WTC11 (cell line): ENCODE results near the gene CHST5. TPM values are rescaled to one million over a fixed set of nuclear protein-coding genes. Genes with fewer than 3 reads are reported as not detected.

Source experiments
- ATAC-seq: fragments of 200-7000 bp; cut with Tn5 transposase; 2 replicates; pipeline ENCODE4 v1.10.0; 2021; ENCODE audit warnings: mild to moderate bottlenecking, moderate library complexity
- CTCF ChIA-PET: fragments of 300-600 bp; sonication (Branson Sonifier 250); formaldehyde crosslinking; loops from one replicate; lab custom pipeline; 2021; ENCODE audit warnings: antibody characterized with exemption; lab: Charles Lee
- POLR2A ChIA-PET: fragments of 350-600 bp; sonication (Branson Sonifier 250); formaldehyde crosslinking; loops from one replicate; lab custom pipeline; 2021; ENCODE audit warnings: antibody characterized with exemption; lab: Charles Lee
- DNase-seq: peaks from one replicate; pipeline ENCODE4 v3.0.0; 2021; ENCODE audit warnings: low spot score
- H3K27ac Mint-ChIP-seq: 2 replicates; pipeline ENCODE4 v1.8.0; 2021; ENCODE audit warnings: mixed read lengths
- H3K27me3 Mint-ChIP-seq: 2 replicates; pipeline ENCODE4 v1.8.0; 2021; ENCODE audit warnings: low read depth, mild to moderate bottlenecking, moderate library complexity, mixed read lengths
- H3K36me3 Mint-ChIP-seq: 2 replicates; pipeline ENCODE4 v1.8.0; 2021; ENCODE audit warnings: mixed read lengths
- H3K4me1 Mint-ChIP-seq: 2 replicates; pipeline ENCODE4 v1.8.0; 2022; ENCODE audit warnings: mixed read lengths
- H3K4me3 Mint-ChIP-seq: 2 replicates; pipeline ENCODE4 v1.8.0; 2021; ENCODE audit warnings: mild to moderate bottlenecking, moderate library complexity, mixed read lengths
- H3K9me3 Mint-ChIP-seq: 2 replicates; pipeline ENCODE4 v1.8.0; 2021; ENCODE audit warnings: mixed read lengths
- ELF4 ChIP-seq: sonication (generic); formaldehyde crosslinking; IDR thresholded peaks from 2 replicates; pipeline ENCODE4 v1.8.1; 2022; ENCODE audit warnings: low read depth, mild to moderate bottlenecking, moderate library complexity, missing genetic modification reagents
- ESRRA ChIP-seq: sonication (generic); formaldehyde crosslinking; IDR thresholded peaks from 2 replicates; pipeline ENCODE4 v1.8.1; 2022; ENCODE audit warnings: mild to moderate bottlenecking, missing genetic modification reagents, borderline replicate concordance
- GABPB1 ChIP-seq: sonication (generic); formaldehyde crosslinking; IDR thresholded peaks from 2 replicates; pipeline ENCODE4 v1.8.1; 2023; ENCODE audit warnings: mild to moderate bottlenecking, missing genetic modification reagents
- HMGA2 ChIP-seq: fragments of 250-450 bp; sonication (Bioruptor Pico); IDR thresholded peaks from 2 replicates; pipeline ENCODE4 v1.4.0; 2021; ENCODE audit warnings: mild to moderate bottlenecking, moderate library complexity
- IRF2 ChIP-seq: sonication (generic); formaldehyde crosslinking; IDR thresholded peaks from 2 replicates; pipeline ENCODE4 v1.8.0; 2022; ENCODE audit warnings: low read depth, missing genetic modification reagents, borderline replicate concordance
- KAT7 ChIP-seq: sonication (generic); formaldehyde crosslinking; IDR thresholded peaks from 2 replicates; pipeline ENCODE4 v1.8.1; 2023; ENCODE audit warnings: missing genetic modification reagents, mild to moderate bottlenecking, borderline replicate concordance
- NFATC4 ChIP-seq: fragments of 250-450 bp; sonication (Bioruptor Pico); IDR thresholded peaks from 2 replicates; pipeline ENCODE4 v1.9.0; 2021; ENCODE audit warnings: mild to moderate bottlenecking
- NR3C1 ChIP-seq: sonication (generic); formaldehyde crosslinking; conservative IDR thresholded peaks from 2 replicates; pipeline ENCODE4 v1.8.1; 2023; ENCODE audit warnings: low read depth, mild to moderate bottlenecking, missing genetic modification reagents
- SMAD4 ChIP-seq: sonication (generic); formaldehyde crosslinking; IDR thresholded peaks from 2 replicates; pipeline ENCODE4 v1.8.0; 2022; ENCODE audit warnings: mild to moderate bottlenecking, missing genetic modification reagents
- SP1 ChIP-seq: sonication (generic); formaldehyde crosslinking; conservative IDR thresholded peaks from 2 replicates; pipeline ENCODE4 v1.8.1; 2022; ENCODE audit warnings: missing genetic modification reagents
- TEAD1 ChIP-seq: sonication (generic); formaldehyde crosslinking; IDR thresholded peaks from 2 replicates; pipeline ENCODE4 v1.8.0; 2022; ENCODE audit warnings: mild to moderate bottlenecking, missing genetic modification reagents
- TEAD4 ChIP-seq: sonication (generic); formaldehyde crosslinking; IDR thresholded peaks from 2 replicates; pipeline ENCODE4 v1.8.0; 2022; ENCODE audit warnings: mild to moderate bottlenecking, missing genetic modification reagents
- ZNF317 ChIP-seq: sonication (generic); formaldehyde crosslinking; IDR thresholded peaks from 2 replicates; pipeline ENCODE4 v1.8.1; 2023; ENCODE audit warnings: low read depth, mild to moderate bottlenecking, moderate library complexity, missing genetic modification reagents, borderline replicate concordance
- ZNF423 ChIP-seq: fragments of 250-450 bp; sonication (Bioruptor Pico); IDR thresholded peaks from 2 replicates; pipeline ENCODE4 v2.1.2; 2022; ENCODE audit warnings: mild to moderate bottlenecking, moderate library complexity
- total RNA-seq: library from RNA; stranded (reverse); gene quantifications from 3 replicates; pipeline ENCODE4 v1.2.3, GENCODE V29; 2021
- TF ChIP-seq, protein P1 (sequence below): sonication (generic); formaldehyde crosslinking; IDR thresholded peaks from 2 replicates; pipeline ENCODE4 v1.8.0; 2023; ENCODE audit warnings: missing genetic modification reagents
- TF ChIP-seq, protein P2 (sequence below): fragments of 250-450 bp; sonication (Bioruptor Pico); IDR thresholded peaks from 2 replicates; pipeline ENCODE4 v1.8.0; 2021; ENCODE audit warnings: mild to moderate bottlenecking
- TF ChIP-seq, protein P3 (sequence below): sonication (generic); formaldehyde crosslinking; IDR thresholded peaks from 2 replicates; pipeline ENCODE4 v1.8.1; 2022; ENCODE audit warnings: low read depth, mild to moderate bottlenecking, moderate library complexity, missing genetic modification reagents, borderline replicate concordance
- TF ChIP-seq, protein P4 (sequence below): sonication (generic); formaldehyde crosslinking; IDR thresholded peaks from 2 replicates; pipeline ENCODE4 v1.8.0; 2022; ENCODE audit warnings: mild to moderate bottlenecking, missing genetic modification reagents
- TF ChIP-seq, protein P5 (sequence below): sonication (generic); formaldehyde crosslinking; IDR thresholded peaks from 2 replicates; pipeline ENCODE4 v1.8.1; 2023; ENCODE audit warnings: mild to moderate bottlenecking, missing genetic modification reagents, borderline replicate concordance
- TF ChIP-seq, protein P6 (sequence below): sonication (generic); formaldehyde crosslinking; IDR thresholded peaks from 2 replicates; pipeline ENCODE4 v1.8.0; 2022; ENCODE audit warnings: mild to moderate bottlenecking, missing genetic modification reagents

The CHST5 gene
- total RNA-seq, 1 experiment from 2014 or later: not detected

DNA sequence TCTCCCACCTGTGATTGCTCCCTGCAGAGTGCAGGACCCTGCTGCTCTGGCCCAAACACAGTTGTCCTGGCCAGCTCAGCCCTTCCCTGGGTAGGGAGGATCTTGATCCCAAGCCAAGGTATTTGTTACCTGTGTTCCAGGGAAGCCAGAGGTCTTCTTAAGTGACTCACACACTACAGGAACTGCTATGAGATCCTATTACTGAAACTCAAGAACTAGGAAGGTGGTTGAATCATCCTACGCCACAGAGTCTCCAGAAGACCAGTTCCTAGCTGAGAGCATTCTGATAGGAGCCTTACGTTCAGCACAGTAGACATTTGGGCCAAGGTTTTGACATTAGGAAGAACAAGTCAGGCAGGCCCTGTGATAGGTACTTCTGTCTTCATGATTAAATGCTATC, 52.7 kb downstream of the CHST5 start:
- Mint-ChIP-seq H3K27ac (no peak overlapping the region), H3K9me3 (no peaks in the 10 kb centered on the region), H3K27me3 (no peaks in the 10 kb centered on the region), H3K36me3 (peaks cover 23% of the 10 kb centered on the region), H3K4me1 (peaks cover 9% of the 10 kb centered on the region), H3K4me3 (no peak overlapping the region)
- CTCF ChIA-PET: no interaction called here
- TF ChIP-seq ZNF423 (CRISPR knock-in tag) (no peak), NFATC4 (CRISPR knock-in tag) (no peak), ESRRA (CRISPR knock-in tag) (no peak), IRF2 (no peak), NR3C1 (CRISPR knock-in tag) (no peak), ELF4 (CRISPR knock-in tag) (no peak), GABPB1 (CRISPR knock-in tag) (no peak)
- TF ChIP-seq, protein P1, sequence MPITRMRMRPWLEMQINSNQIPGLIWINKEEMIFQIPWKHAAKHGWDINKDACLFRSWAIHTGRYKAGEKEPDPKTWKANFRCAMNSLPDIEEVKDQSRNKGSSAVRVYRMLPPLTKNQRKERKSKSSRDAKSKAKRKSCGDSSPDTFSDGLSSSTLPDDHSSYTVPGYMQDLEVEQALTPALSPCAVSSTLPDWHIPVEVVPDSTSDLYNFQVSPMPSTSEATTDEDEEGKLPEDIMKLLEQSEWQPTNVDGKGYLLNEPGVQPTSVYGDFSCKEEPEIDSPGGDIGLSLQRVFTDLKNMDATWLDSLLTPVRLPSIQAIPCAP (CRISPR knock-in tag): no peak
- TF ChIP-seq, protein P2, sequence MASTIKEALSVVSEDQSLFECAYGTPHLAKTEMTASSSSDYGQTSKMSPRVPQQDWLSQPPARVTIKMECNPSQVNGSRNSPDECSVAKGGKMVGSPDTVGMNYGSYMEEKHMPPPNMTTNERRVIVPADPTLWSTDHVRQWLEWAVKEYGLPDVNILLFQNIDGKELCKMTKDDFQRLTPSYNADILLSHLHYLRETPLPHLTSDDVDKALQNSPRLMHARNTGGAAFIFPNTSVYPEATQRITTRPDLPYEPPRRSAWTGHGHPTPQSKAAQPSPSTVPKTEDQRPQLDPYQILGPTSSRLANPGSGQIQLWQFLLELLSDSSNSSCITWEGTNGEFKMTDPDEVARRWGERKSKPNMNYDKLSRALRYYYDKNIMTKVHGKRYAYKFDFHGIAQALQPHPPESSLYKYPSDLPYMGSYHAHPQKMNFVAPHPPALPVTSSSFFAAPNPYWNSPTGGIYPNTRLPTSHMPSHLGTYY (CRISPR knock-in tag): no peak
- TF ChIP-seq, protein P3, sequence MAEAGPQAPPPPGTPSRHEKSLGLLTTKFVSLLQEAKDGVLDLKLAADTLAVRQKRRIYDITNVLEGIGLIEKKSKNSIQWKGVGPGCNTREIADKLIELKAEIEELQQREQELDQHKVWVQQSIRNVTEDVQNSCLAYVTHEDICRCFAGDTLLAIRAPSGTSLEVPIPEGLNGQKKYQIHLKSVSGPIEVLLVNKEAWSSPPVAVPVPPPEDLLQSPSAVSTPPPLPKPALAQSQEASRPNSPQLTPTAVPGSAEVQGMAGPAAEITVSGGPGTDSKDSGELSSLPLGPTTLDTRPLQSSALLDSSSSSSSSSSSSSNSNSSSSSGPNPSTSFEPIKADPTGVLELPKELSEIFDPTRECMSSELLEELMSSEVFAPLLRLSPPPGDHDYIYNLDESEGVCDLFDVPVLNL (CRISPR knock-in tag): no peak
- TF ChIP-seq, protein P4, sequence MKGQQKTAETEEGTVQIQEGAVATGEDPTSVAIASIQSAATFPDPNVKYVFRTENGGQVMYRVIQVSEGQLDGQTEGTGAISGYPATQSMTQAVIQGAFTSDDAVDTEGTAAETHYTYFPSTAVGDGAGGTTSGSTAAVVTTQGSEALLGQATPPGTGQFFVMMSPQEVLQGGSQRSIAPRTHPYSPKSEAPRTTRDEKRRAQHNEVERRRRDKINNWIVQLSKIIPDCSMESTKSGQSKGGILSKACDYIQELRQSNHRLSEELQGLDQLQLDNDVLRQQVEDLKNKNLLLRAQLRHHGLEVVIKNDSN (CRISPR knock-in tag): no peak
- ATAC-seq: no peak
- POLR2A ChIA-PET: no interaction called here
- no peak for DNase-seq

DNA sequence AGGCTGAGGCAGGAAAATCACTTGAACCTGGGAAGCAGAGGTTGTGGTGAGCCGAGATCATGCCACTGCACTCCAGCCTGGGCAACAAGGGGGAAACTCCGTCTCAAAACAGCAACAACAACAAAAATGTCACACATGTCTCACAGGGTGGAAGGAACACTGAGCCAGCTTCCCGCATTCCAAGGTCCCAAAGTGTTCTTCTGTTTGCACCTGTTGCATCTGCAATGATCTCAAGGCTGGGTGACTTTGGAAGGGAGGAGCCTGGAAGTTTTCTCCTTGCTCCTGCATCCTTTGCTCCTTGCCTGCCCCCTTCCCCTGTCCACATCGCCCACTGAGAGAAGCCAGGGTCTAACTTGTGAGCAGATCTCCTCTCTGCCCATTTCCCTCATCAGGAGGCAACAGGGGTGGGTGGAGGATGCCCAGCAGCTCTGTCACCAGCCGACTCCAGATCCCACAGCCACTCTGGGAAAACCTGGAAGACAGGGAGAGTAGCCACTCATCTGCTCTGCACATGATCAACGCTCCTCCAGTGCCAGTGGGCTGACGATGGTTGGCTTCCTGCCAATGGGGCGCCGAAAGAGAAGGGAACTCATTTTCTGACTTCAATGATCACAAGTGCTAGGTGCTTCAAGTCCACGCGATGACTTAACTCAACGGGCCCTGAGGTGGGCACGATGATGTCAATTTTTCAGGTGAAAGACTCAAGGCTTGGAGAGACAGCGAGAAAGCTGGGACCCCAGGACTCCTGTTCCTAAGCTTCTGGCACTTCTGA, 53.3 kb downstream of the CHST5 start:
- Mint-ChIP-seq H3K27ac (no peak overlapping the region), H3K9me3 (no peaks in the 10 kb centered on the region), H3K4me1 (peaks cover 9% of the 10 kb centered on the region), H3K36me3 (peaks cover 23% of the 10 kb centered on the region), H3K27me3 (no peaks in the 10 kb centered on the region), H3K4me3 (no peak overlapping the region)
- no peak for TF ChIP-seq KAT7 (CRISPR knock-in tag)
- TF ChIP-seq SP1: no peak
- no peak for TF ChIP-seq TEAD4 (CRISPR knock-in tag)
- TF ChIP-seq, protein P5, sequence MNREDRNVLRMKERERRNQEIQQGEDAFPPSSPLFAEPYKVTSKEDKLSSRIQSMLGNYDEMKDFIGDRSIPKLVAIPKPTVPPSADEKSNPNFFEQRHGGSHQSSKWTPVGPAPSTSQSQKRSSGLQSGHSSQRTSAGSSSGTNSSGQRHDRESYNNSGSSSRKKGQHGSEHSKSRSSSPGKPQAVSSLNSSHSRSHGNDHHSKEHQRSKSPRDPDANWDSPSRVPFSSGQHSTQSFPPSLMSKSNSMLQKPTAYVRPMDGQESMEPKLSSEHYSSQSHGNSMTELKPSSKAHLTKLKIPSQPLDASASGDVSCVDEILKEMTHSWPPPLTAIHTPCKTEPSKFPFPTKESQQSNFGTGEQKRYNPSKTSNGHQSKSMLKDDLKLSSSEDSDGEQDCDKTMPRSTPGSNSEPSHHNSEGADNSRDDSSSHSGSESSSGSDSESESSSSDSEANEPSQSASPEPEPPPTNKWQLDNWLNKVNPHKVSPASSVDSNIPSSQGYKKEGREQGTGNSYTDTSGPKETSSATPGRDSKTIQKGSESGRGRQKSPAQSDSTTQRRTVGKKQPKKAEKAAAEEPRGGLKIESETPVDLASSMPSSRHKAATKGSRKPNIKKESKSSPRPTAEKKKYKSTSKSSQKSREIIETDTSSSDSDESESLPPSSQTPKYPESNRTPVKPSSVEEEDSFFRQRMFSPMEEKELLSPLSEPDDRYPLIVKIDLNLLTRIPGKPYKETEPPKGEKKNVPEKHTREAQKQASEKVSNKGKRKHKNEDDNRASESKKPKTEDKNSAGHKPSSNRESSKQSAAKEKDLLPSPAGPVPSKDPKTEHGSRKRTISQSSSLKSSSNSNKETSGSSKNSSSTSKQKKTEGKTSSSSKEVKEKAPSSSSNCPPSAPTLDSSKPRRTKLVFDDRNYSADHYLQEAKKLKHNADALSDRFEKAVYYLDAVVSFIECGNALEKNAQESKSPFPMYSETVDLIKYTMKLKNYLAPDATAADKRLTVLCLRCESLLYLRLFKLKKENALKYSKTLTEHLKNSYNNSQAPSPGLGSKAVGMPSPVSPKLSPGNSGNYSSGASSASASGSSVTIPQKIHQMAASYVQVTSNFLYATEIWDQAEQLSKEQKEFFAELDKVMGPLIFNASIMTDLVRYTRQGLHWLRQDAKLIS (CRISPR knock-in tag): no peak
- TF ChIP-seq HMGA2 (CRISPR knock-in tag): no peak
- no peak for TF ChIP-seq ZNF317 (CRISPR knock-in tag)
- TF ChIP-seq, protein P6, sequence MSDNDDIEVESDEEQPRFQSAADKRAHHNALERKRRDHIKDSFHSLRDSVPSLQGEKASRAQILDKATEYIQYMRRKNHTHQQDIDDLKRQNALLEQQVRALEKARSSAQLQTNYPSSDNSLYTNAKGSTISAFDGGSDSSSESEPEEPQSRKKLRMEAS (CRISPR knock-in tag): no peak
- TF ChIP-seq SMAD4 (CRISPR knock-in tag): no peak
- TF ChIP-seq NFATC4 (CRISPR knock-in tag): no peak
- TF ChIP-seq TEAD1 (CRISPR knock-in tag): no peak
- DNase-seq (no peak), ATAC-seq (no peak)
- ChIA-PET CTCF (no interaction called here), POLR2A (no interaction called here)
